Skeletal muscle tissue (tissue), 4 donors: ENCODE measurements around the gene DCAF10. TPM values are rescaled to one million over a fixed set of nuclear protein-coding genes. Genes with fewer than 3 reads are reported as not detected.
"Not testable (repeated sequence)": the region's sequence is repeated elsewhere in the genome, so short reads cannot be mapped to it uniquely, and the experiment has no call there.

Source experiments
- H3K27ac ChIP-seq: one replicate; pipeline ENCODE4 v1.7.0; 2013; ENCODE audit warnings: mild to moderate bottlenecking, low read depth, low read length, inconsistent platforms
- H3K27me3 ChIP-seq, 3 donors: one replicate each; pipeline ENCODE4 v1.7.0; 2013; ENCODE audit warnings: low read length in 3 of 3; ENCODE audit not compliant: control insufficient read depth in 3 of 3, insufficient read depth in 3 of 3
- H3K36me3 ChIP-seq, 3 donors: one replicate each; pipeline ENCODE4 v1.7.0; 2013; ENCODE audit warnings: low read length in 3 of 3; ENCODE audit not compliant: control insufficient read depth in 3 of 3, insufficient read depth in 3 of 3
- H3K4me1 ChIP-seq, 3 donors: one replicate each; pipeline ENCODE4 v1.7.0; 2013; ENCODE audit warnings: low read length in 3 of 3, mild to moderate bottlenecking in 3 of 3; ENCODE audit not compliant: control insufficient read depth in 3 of 3, insufficient read depth in 3 of 3
- H3K4me3 ChIP-seq, 3 donors: one replicate each; pipeline ENCODE4 v1.7.0; 2013; ENCODE audit warnings: low read length in 3 of 3
- H3K9ac ChIP-seq, 3 donors: one replicate each; pipeline ENCODE4 v1.7.0; 2013; ENCODE audit warnings: low read length in 3 of 3, mild to moderate bottlenecking in 3 of 3, moderate library complexity in 2 of 3, low read depth in 1 of 3
- H3K9me3 ChIP-seq, 3 donors: one replicate each; pipeline ENCODE4 v1.7.0; 2013; ENCODE audit warnings: low read length in 3 of 3; ENCODE audit not compliant: control insufficient read depth in 3 of 3
- total RNA-seq: library from RNA; depleted of rRNA; stranded (reverse); fragments of >200 nt; gene quantifications from one replicate; pipeline ENCODE4 v1.2.3, GENCODE V29; 2014
- donor health status: Osteomylitis.

DCAF10 gene
- total RNA-seq, 1 donor from 2014 or later, result 13.6 TPM

- H3K27ac ChIP-seq, result no peak overlapping the region
- H3K4me1 ChIP-seq, result peaks cover 15 to 19% (median 17%) of the 10 kb centered on the region in 3 donors
- no peaks in the 10 kb centered on the region for H3K27me3 ChIP-seq
- no peak overlapping the region for H3K9ac ChIP-seq
- H3K4me3 ChIP-seq, result no peak overlapping the region
- H3K36me3 ChIP-seq, result no peaks in the 10 kb centered on the region
- H3K9me3 ChIP-seq, result no peaks in the 10 kb centered on the region
These were observed 105.2 kb downstream of the DCAF10 start for GRCh38 chr9:37905776-37906175.

- Histone ChIP-seq H3K9me3 (no peaks in the 10 kb centered on the region), H3K27me3 (no peaks in the 10 kb centered on the region), H3K4me3 (no peak overlapping the region), H3K36me3 (no peaks in the 10 kb centered on the region), H3K27ac (no peak overlapping the region), H3K4me1 (peaks cover 15 to 19% (median 17%) of the 10 kb centered on the region in 3 donors), H3K9ac (no peak overlapping the region)
These were observed 106.0 kb downstream of the DCAF10 start for GRCh38 chr9:37906312-37907239.

- H3K9ac ChIP-seq, result no peak overlapping the region
- H3K4me1 ChIP-seq, result peaks cover 7 to 12% (median 10%) of the 10 kb centered on the region in 3 donors
- H3K27me3 ChIP-seq, result no peaks in the 10 kb centered on the region
- no peak overlapping the region for H3K4me3 ChIP-seq
- H3K27ac ChIP-seq, result no peak overlapping the region
- H3K9me3 ChIP-seq, result no peaks in the 10 kb centered on the region
- no peaks in the 10 kb centered on the region for H3K36me3 ChIP-seq
These were observed 107.7 kb downstream of the DCAF10 start for GRCh38 chr9:37908283-37908682.

GRCh38 chr9:37908698-37909186, 108.1 kb downstream of the DCAF10 start:
- no peak overlapping the region for H3K27ac ChIP-seq
- no peak overlapping the region for H3K9ac ChIP-seq
- H3K4me1 ChIP-seq, result peaks cover 5 to 11% (median 8%) of the 10 kb centered on the region in 3 donors
- no peak overlapping the region for H3K4me3 ChIP-seq
- H3K36me3 ChIP-seq, result no peaks in the 10 kb centered on the region
- H3K27me3 ChIP-seq, result no peaks in the 10 kb centered on the region
- no peaks in the 10 kb centered on the region for H3K9me3 ChIP-seq

GRCh38 chr9:37909326-37909725, 108.7 kb downstream of the DCAF10 start:
- Histone ChIP-seq H3K9me3 (no peaks in the 10 kb centered on the region), H3K4me1 (peaks cover 8 to 11% (median 11%) of the 10 kb centered on the region in 3 donors), H3K27me3 (no peaks in the 10 kb centered on the region), H3K4me3 (no peak overlapping the region), H3K36me3 (no peaks in the 10 kb centered on the region), H3K9ac (no peak overlapping the region), H3K27ac (no peak overlapping the region)

GRCh38 chr9:37909836-37910235, 109.2 kb downstream of the DCAF10 start:
- not testable (repeated sequence) for H3K4me1 ChIP-seq, H3K9ac ChIP-seq, H3K9me3 ChIP-seq, H3K27me3 ChIP-seq, H3K4me3 ChIP-seq, H3K36me3 ChIP-seq, H3K27ac ChIP-seq

- Histone ChIP-seq H3K27ac (no peak overlapping the region), H3K4me1 (peaks cover 3 to 4% (median 3%) of the 10 kb centered on the region in 3 donors), H3K36me3 (no peaks in the 10 kb centered on the region), H3K9ac (no peak overlapping the region), H3K27me3 (no peaks in the 10 kb centered on the region), H3K9me3 (no peaks in the 10 kb centered on the region), H3K4me3 (no peak overlapping the region)
These were observed 109.7 kb downstream of the DCAF10 start for GRCh38 chr9:37910271-37910670.

GRCh38 chr9:37911271-37911681, 110.7 kb downstream of the DCAF10 start:
- Histone ChIP-seq H3K36me3 (no peaks in the 10 kb centered on the region), H3K27ac (no peak overlapping the region), H3K27me3 (no peaks in the 10 kb centered on the region), H3K4me3 (no peak overlapping the region), H3K9me3 (no peaks in the 10 kb centered on the region), H3K9ac (no peak overlapping the region), H3K4me1 (peaks cover 3 to 4% (median 3%) of the 10 kb centered on the region in 3 donors)

GRCh38 chr9:37913480-37914153, 113.0 kb downstream of the DCAF10 start:
- Histone ChIP-seq H3K9ac (no peak overlapping the region), H3K9me3 (no peaks in the 10 kb centered on the region), H3K4me3 (no peak overlapping the region), H3K27ac (no peak overlapping the region), H3K36me3 (peaks cover 0 to 3% (median under 1%) of the 10 kb centered on the region in 3 donors), H3K4me1 (peaks cover 3 to 11% (median 10%) of the 10 kb centered on the region in 3 donors), H3K27me3 (no peaks in the 10 kb centered on the region)

- Histone ChIP-seq H3K9ac (no peak overlapping the region), H3K27ac (no peak overlapping the region), H3K27me3 (no peaks in the 10 kb centered on the region), H3K4me1 (peaks cover 3 to 11% (median 10%) of the 10 kb centered on the region in 3 donors), H3K9me3 (no peaks in the 10 kb centered on the region), H3K4me3 (no peak overlapping the region), H3K36me3 (peaks cover 0 to 3% (median 2%) of the 10 kb centered on the region in 3 donors)
These were observed 113.6 kb downstream of the DCAF10 start for GRCh38 chr9:37914154-37914551.
